ENCODE data around the gene MAML3. TPM values are rescaled to one million over a fixed set of nuclear protein-coding genes. Genes with fewer than 3 reads are reported as not detected.
A peak's percentile ranks its signal among the peaks of the same experiment; 100 is the strongest.

MAML3 gene
- total RNA-seq, 6 donors from 2014 or later = 9.6 to 31.4 (median 14.5) TPM

- peaks cover 29 to 54% (median 48%) of the 10 kb centered on the region in 4 donors for H3K4me1 ChIP-seq
- no peaks in the 10 kb centered on the region for H3K36me3 ChIP-seq
- no peak for ATAC-seq (ENCODE audit: low FRiP score in 2 of 2)
- no peak overlapping the region for H3K4me3 ChIP-seq
- TF ChIP-seq POLR2AphosphoS5 (IDR thresholded peaks at IDR 0.05) = no peak
- no peak for TF ChIP-seq POLR2A (IDR thresholded peaks at IDR 0.05)
- no peak for TF ChIP-seq CTCF (IDR thresholded peaks at IDR 0.05)
- TF ChIP-seq EP300 (IDR thresholded peaks at IDR 0.05) = no peak
- no peaks in the 10 kb centered on the region for H3K9me3 ChIP-seq
- no peaks in the 10 kb centered on the region for H3K27me3 ChIP-seq
- H3K27ac ChIP-seq = no peak overlapping the region
- DNase-seq = no peak
Measured at GRCh38 chr4:139972305-139972704, 181.7 kb downstream of the MAML3 start.

GRCh38 chr4:139971111-139971510 lies 182.9 kb downstream of the MAML3 start:
- 42 to 50% methylated on average over 1 of the region's 1 CpG for WGBS, 2 donors
- H3K36me3 ChIP-seq = no peaks in the 10 kb centered on the region
- DNase-seq = no peak
- peak overlapping the region in 1 of 4 donors; percentile 62 for H3K27ac ChIP-seq
- no peaks in the 10 kb centered on the region for H3K27me3 ChIP-seq
- H3K4me1 ChIP-seq = peaks cover 23 to 51% (median 45%) of the 10 kb centered on the region in 4 donors
- no peak for ATAC-seq (ENCODE audit: low FRiP score in 2 of 2)
- no peaks in the 10 kb centered on the region for H3K9me3 ChIP-seq
- H3K4me3 ChIP-seq = no peak overlapping the region
- TF ChIP-seq POLR2A (IDR thresholded peaks at IDR 0.05) = no peak
- TF ChIP-seq EP300 (IDR thresholded peaks at IDR 0.05) = no peak
- no peak for TF ChIP-seq CTCF (IDR thresholded peaks at IDR 0.05)
- TF ChIP-seq POLR2AphosphoS5 (IDR thresholded peaks at IDR 0.05) = no peak

- Histone ChIP-seq H3K9me3 (no peaks in the 10 kb centered on the region), H3K36me3 (no peaks in the 10 kb centered on the region), H3K27ac (no peak overlapping the region), H3K27me3 (no peaks in the 10 kb centered on the region), H3K4me1 (peaks cover 13 to 50% (median 39%) of the 10 kb centered on the region in 4 donors), H3K4me3 (no peak overlapping the region)
- TF ChIP-seq EP300 (IDR thresholded peaks at IDR 0.05) = no peak
- no peak for TF ChIP-seq CTCF (IDR thresholded peaks at IDR 0.05)
- no peak for TF ChIP-seq POLR2AphosphoS5 (IDR thresholded peaks at IDR 0.05)
- TF ChIP-seq POLR2A (IDR thresholded peaks at IDR 0.05) = no peak
- ATAC-seq (ENCODE audit: low FRiP score in 2 of 2) (no peak), DNase-seq (no peak)
- WGBS, 2 donors = 67 to 84% methylated on average over 7 of the region's 7 CpGs
Measured at GRCh38 chr4:139969635-139970266, 184.2 kb downstream of the MAML3 start.

- 77 to 82% methylated on average over 3 of the region's 3 CpGs for WGBS, 2 donors
- Histone ChIP-seq H3K36me3 (no peaks in the 10 kb centered on the region), H3K27me3 (no peaks in the 10 kb centered on the region), H3K27ac (peak overlapping the region in 2 of 4 donors; percentile 6 to 21), H3K4me1 (peaks cover 18 to 56% (median 42%) of the 10 kb centered on the region in 4 donors), H3K9me3 (no peaks in the 10 kb centered on the region), H3K4me3 (no peak overlapping the region)
- TF ChIP-seq POLR2AphosphoS5 (IDR thresholded peaks at IDR 0.05) = no peak
- TF ChIP-seq EP300 (IDR thresholded peaks at IDR 0.05) = no peak
- no peak for TF ChIP-seq CTCF (IDR thresholded peaks at IDR 0.05)
- no peak for TF ChIP-seq POLR2A (IDR thresholded peaks at IDR 0.05)
- DNase-seq (no peak), ATAC-seq (ENCODE audit: low FRiP score in 2 of 2) (no peak)
Measured at GRCh38 chr4:139968831-139969230, 185.2 kb downstream of the MAML3 start.

GRCh38 chr4:139966383-139966782 lies 187.6 kb downstream of the MAML3 start:
- TF ChIP-seq CTCF (IDR thresholded peaks at IDR 0.05) (no peak), POLR2A (IDR thresholded peaks at IDR 0.05) (no peak), POLR2AphosphoS5 (IDR thresholded peaks at IDR 0.05) (no peak), EP300 (IDR thresholded peaks at IDR 0.05) (no peak)
- peaks cover 19 to 67% (median 54%) of the 10 kb centered on the region in 4 donors for H3K4me1 ChIP-seq
- H3K4me3 ChIP-seq = no peak overlapping the region
- no peaks in the 10 kb centered on the region for H3K36me3 ChIP-seq
- H3K9me3 ChIP-seq = no peaks in the 10 kb centered on the region
- no peaks in the 10 kb centered on the region for H3K27me3 ChIP-seq
- H3K27ac ChIP-seq = peak overlapping the region; percentile 29 to 76 (median 60)
- 90 to 92% methylated on average over 4 of the region's 4 CpGs for WGBS, 2 donors
- DNase-seq (no peak), ATAC-seq (ENCODE audit: low FRiP score in 2 of 2) (no peak)

All from upper lobe of left lung (tissue), 6 donors.